ENCODE data around the gene GNG14. TPM values are rescaled to one million over a fixed set of nuclear protein-coding genes. Genes with fewer than 3 reads are reported as not detected.

The GNG14 gene
- total and polyA plus RNA-seq, 2 donors (not counting 1 experiment from before 2014, with no cell fraction given) = not detected

GRCh38 chr19:12689581-12690216 lies 1.9 kb downstream of the GNG14 start:
- H3K4me3 ChIP-seq (replicated peaks in 1 of 4; ENCODE audit: control extremely low read depth in 1 of 4, insufficient read depth in 1 of 4, low read depth in 3 of 4, low read length in 4 of 4) = no peak overlapping the region
- H2AFZ ChIP-seq (ENCODE audit: low read length) = no peak overlapping the region
- no peaks in the 10 kb centered on the region for H3K79me2 ChIP-seq (ENCODE audit: control insufficient read depth, insufficient read depth, low read length)
- no peak overlapping the region for H3K27ac ChIP-seq (ENCODE audit: insufficient read depth, low read length)
- no peaks in the 10 kb centered on the region for H3K36me3 ChIP-seq (ENCODE audit: control insufficient read depth, insufficient read depth, low read length)
- no peak for TF ChIP-seq EZH2 (IDR thresholded peaks at IDR 0.05; ENCODE audit: low read length, missing control alignments)
- TF ChIP-seq CTCF (conservative IDR thresholded peaks at IDR 0.05 in 1 of 2, IDR thresholded peaks at IDR 0.05 in 1 of 2; ENCODE audit: low read depth in 1 of 2, low read length in 2 of 2) = no peak
- no peak overlapping the region for H3K9ac ChIP-seq (ENCODE audit: insufficient read depth, low read length)
- no peaks in the 10 kb centered on the region for H3K27me3 ChIP-seq (ENCODE audit: control insufficient read depth, insufficient read depth, low read length)
- H3K9me3 ChIP-seq (ENCODE audit: control insufficient read depth, insufficient read depth, low read depth, low read length) = no peaks in the 10 kb centered on the region
- no peaks in the 10 kb centered on the region for H4K20me1 ChIP-seq (ENCODE audit: control insufficient read depth, extremely low read depth, insufficient read depth, low read length)
- H3K4me2 ChIP-seq (ENCODE audit: extremely low read depth, insufficient read depth, low read length) = no peak overlapping the region
- DNase-seq (ENCODE audit: low read depth in 2 of 2) = no peak
- no peaks in the 10 kb centered on the region for H3K4me1 ChIP-seq (ENCODE audit: control insufficient read depth, extremely low read depth, insufficient read depth, low read length)

- Histone ChIP-seq H3K36me3 (ENCODE audit: control insufficient read depth, insufficient read depth, low read length) (no peaks in the 10 kb centered on the region), H3K79me2 (ENCODE audit: control insufficient read depth, insufficient read depth, low read length) (no peaks in the 10 kb centered on the region), H2AFZ (ENCODE audit: low read length) (no peak overlapping the region), H4K20me1 (ENCODE audit: control insufficient read depth, extremely low read depth, insufficient read depth, low read length) (no peaks in the 10 kb centered on the region), H3K9me3 (ENCODE audit: control insufficient read depth, insufficient read depth, low read depth, low read length) (no peaks in the 10 kb centered on the region), H3K27ac (ENCODE audit: insufficient read depth, low read length) (no peak overlapping the region), H3K27me3 (ENCODE audit: control insufficient read depth, insufficient read depth, low read length) (no peaks in the 10 kb centered on the region), H3K4me2 (ENCODE audit: extremely low read depth, insufficient read depth, low read length) (no peak overlapping the region), H3K4me1 (ENCODE audit: control insufficient read depth, extremely low read depth, insufficient read depth, low read length) (no peaks in the 10 kb centered on the region), H3K9ac (ENCODE audit: insufficient read depth, low read length) (no peak overlapping the region), H3K4me3 (replicated peaks in 1 of 4; ENCODE audit: control extremely low read depth in 1 of 4, insufficient read depth in 1 of 4, low read depth in 3 of 4, low read length in 4 of 4) (no peak overlapping the region)
- TF ChIP-seq CTCF (conservative IDR thresholded peaks at IDR 0.05 in 1 of 2, IDR thresholded peaks at IDR 0.05 in 1 of 2; ENCODE audit: low read depth in 1 of 2, low read length in 2 of 2) = no peak
- no peak for TF ChIP-seq EZH2 (IDR thresholded peaks at IDR 0.05; ENCODE audit: low read length, missing control alignments)
- no peak for DNase-seq (ENCODE audit: low read depth in 2 of 2)
These were observed 5.2 kb downstream of the GNG14 start for GRCh38 chr19:12692960-12693359.

GRCh38 chr19:12694641-12695040 lies 6.8 kb downstream of the GNG14 start:
- DNase-seq (ENCODE audit: low read depth in 2 of 2) = no peak
- Histone ChIP-seq H3K27me3 (ENCODE audit: control insufficient read depth, insufficient read depth, low read length) (no peaks in the 10 kb centered on the region), H3K4me2 (ENCODE audit: extremely low read depth, insufficient read depth, low read length) (no peak overlapping the region), H3K4me1 (ENCODE audit: control insufficient read depth, extremely low read depth, insufficient read depth, low read length) (no peaks in the 10 kb centered on the region), H3K4me3 (replicated peaks in 1 of 4; ENCODE audit: control extremely low read depth in 1 of 4, insufficient read depth in 1 of 4, low read depth in 3 of 4, low read length in 4 of 4) (no peak overlapping the region), H3K79me2 (ENCODE audit: control insufficient read depth, insufficient read depth, low read length) (no peaks in the 10 kb centered on the region), H4K20me1 (ENCODE audit: control insufficient read depth, extremely low read depth, insufficient read depth, low read length) (no peaks in the 10 kb centered on the region), H2AFZ (ENCODE audit: low read length) (no peak overlapping the region), H3K36me3 (ENCODE audit: control insufficient read depth, insufficient read depth, low read length) (peaks cover 1% of the 10 kb centered on the region), H3K9ac (ENCODE audit: insufficient read depth, low read length) (no peak overlapping the region), H3K27ac (ENCODE audit: insufficient read depth, low read length) (no peak overlapping the region), H3K9me3 (ENCODE audit: control insufficient read depth, insufficient read depth, low read depth, low read length) (no peaks in the 10 kb centered on the region)
- TF ChIP-seq EZH2 (IDR thresholded peaks at IDR 0.05; ENCODE audit: low read length, missing control alignments) = no peak
- TF ChIP-seq CTCF (conservative IDR thresholded peaks at IDR 0.05 in 1 of 2, IDR thresholded peaks at IDR 0.05 in 1 of 2; ENCODE audit: low read depth in 1 of 2, low read length in 2 of 2) = no peak

All from fibroblast of lung (primary cell).